ENCODE data around the gene SINHCAF.

SINHCAF gene

DNA sequence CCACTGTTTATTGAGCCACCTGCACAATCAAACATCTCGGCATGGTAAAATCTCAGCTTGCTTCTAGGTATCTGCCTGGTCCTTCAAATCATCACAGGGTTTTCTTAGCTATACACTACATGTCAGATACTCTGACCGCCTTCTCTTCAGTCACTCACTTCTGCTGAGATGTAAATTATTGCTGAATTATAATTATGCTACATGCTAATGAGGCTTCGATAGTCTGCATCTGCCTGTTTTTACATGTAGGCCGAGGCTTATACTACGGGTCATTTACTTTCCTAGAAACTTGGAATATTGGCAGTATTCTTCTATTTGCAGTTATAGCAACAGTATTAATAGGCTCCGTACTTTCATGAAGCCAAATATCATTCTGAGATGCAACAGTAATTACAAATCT, 77.6 kb downstream of the SINHCAF start:
- TF ChIP-seq, protein P1, sequence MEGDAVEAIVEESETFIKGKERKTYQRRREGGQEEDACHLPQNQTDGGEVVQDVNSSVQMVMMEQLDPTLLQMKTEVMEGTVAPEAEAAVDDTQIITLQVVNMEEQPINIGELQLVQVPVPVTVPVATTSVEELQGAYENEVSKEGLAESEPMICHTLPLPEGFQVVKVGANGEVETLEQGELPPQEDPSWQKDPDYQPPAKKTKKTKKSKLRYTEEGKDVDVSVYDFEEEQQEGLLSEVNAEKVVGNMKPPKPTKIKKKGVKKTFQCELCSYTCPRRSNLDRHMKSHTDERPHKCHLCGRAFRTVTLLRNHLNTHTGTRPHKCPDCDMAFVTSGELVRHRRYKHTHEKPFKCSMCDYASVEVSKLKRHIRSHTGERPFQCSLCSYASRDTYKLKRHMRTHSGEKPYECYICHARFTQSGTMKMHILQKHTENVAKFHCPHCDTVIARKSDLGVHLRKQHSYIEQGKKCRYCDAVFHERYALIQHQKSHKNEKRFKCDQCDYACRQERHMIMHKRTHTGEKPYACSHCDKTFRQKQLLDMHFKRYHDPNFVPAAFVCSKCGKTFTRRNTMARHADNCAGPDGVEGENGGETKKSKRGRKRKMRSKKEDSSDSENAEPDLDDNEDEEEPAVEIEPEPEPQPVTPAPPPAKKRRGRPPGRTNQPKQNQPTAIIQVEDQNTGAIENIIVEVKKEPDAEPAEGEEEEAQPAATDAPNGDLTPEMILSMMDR (IDR thresholded peaks at IDR 0.05), result no peak

DNA sequence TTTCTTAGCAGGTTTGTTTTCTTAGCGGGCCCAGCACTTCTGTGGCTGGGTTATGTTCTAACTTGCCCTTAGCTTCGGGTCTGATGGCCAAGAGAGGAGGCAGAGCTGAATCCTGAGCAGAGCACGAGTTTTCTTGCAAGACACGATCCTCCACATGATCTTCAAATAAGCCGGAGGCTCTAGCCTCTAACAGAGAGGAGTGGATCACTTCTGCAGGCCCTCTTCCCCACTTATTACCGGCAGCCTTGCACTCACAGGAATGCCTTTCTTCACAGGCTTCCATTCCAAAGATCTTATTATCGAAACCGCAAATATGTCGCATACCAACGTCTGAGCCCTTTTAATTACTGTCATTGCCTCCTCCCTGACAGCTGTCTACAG, 79.5 kb downstream of the SINHCAF start:
- TF ChIP-seq, protein P1 (IDR thresholded peaks at IDR 0.05), result no peak

DNA sequence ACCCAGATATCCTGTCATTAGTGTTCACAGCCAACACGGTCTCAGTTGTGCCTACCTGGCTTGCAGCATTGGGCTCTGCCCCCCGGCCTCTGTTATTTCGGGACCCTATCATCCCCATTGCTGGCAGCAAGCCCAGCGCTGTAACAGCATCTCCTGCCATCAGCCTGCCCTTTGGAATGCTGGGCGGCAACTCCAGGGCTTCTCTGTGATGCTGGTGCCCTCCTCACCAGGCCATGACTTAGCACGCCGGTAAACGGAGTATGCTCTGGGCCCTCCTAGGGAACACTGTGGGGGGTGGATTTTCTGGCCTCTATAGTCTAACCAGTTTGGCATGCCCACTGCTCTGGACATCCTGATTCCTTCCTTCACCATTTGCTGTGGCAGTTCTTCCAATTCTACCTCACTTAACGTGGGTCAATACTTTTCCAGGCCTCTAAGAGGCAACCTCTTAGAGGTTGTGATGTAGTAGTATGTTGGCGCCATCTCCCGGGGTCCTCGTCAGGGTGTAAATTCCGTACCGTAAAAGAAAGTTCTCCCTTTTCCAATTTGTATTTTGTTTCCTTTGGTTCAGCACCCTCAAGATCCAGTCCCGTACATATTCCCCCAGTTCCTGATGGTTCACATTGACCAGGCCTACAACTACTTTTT, 80.0 kb downstream of the SINHCAF start:
- TF ChIP-seq, protein P1 (IDR thresholded peaks at IDR 0.05), result no peak; the same call in 1 of the 2 replicates

DNA sequence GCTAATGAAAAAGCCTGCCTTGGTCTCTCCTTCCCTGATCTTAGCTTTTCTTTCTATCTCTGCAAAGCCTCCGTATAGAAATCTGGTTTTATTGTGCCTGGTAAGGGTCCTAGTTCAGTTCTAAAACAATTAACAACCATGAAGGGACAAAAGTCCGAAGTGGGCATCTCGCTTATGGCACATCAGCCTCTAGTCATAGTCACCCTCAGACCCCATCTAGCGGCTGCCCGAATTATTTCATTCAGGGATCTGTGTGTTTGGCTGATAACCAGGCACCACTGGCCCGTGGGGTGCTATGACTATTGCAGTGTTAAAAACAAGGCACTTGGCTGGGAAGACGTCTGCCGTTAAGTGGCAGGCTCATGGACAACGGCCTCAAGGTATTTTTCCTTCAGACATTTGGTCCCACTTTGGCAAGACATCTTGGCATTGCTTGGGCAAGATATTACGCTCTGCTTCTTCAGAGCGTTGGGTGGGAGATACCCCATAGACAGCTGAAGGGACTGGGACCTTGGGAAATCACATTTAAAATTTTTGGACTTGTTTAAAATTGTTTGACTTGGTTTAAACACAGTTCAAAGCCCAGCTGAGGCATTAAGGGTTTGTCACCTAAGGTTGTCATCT, 87.1 kb downstream of the SINHCAF start:
- TF ChIP-seq, protein P1 (IDR thresholded peaks at IDR 0.05), result peak; percentile 78

DNA sequence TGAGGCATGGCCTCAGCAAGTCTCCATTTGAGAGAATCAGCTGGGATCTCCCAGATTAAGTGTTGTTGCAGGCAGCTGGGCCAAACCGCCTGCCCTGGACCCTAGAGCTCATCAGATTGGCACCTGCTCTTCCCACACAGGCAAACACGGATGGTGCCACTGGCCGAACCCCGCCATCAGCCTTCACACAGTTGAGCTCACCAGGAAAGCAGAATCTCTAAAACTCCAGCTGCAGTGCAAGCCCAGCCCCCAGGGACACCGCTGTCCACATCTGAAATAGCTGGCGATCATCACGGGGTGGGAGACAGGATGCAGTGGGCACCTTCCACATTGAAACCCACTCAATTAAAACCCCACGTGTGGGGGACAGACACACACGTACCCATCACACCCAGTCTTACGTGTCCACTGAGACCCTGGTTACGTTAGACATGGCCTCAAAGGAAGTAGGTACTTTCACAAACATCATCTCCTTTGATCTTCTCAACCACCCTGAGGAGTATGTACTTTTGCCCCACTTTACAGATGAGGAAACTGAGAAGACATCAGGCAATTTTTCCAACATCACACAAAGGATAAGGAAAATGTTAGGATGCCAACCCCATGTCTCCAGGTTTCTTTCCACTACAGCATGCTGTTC, 88.8 kb downstream of the SINHCAF start:
- TF ChIP-seq, protein P1 (IDR thresholded peaks at IDR 0.05), result no peak

DNA sequence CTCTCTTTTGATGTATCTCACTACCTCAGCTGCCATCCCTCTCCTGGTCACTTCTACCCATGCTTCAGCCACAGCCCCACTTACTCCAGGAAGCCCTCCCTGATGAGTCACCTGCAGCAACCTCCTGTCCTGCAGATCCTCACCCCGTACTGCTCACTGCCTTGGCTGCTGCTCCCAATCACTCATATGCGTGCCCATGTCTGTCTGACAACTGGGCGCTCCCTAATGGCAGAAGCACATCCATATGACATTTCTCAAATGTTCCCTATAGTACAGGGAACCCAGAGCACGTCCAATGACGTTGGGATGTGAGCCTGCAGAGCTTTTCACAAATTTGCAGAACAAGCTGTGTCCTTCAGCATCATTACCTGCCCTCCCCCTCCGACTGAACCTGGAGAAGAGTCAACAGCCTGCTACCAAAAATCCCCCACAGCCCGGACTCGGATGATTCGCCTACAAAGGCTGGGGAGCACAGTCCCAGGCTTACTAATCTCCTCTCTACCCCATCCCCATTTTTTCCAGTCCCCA, 90.0 kb downstream of the SINHCAF start:
- TF ChIP-seq, protein P1 (IDR thresholded peaks at IDR 0.05), result no peak

DNA sequence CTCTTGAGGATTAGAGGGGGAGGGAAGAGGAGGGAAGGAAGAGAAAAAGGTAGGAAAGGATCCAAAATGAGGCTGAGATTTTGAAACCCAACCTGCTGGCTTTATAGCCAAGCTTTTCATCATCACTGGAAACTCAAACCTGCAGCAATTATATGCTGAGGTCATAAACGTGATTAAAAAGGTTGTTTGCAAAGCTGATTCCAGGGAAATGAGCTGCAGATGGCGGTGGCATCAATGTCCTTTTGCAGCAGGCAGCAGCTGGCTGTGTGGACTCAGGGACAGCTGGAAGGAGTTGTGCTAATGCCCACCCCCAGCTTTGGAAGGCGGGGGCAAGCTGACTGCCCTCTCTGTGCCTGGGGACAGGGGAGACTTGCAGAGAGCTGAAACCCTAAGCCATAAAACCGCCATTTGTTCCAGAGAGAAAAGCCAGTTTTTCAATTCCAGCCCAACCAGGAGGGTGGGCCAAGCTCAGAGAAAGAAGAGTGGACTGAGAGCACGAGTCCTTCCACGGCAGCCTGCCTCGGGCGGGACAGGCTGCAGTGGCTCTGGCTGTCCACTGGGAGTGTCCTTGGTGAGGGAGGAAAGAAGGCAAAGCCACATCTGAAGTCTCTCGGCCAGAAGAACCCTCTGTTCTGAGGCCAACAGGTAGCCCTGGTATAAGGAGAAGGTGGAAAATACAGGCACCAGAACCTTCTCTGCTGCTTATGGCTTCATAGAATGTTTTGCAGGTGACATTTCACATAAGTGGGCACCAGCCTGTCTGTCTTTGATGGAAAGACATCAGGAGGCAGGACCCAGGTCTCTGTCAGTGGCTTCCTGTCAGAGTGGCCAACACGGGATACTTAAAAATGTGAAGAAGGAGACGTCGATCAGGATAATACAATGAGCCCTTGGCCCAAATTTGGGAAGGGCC, 90.7 kb downstream of the SINHCAF start:
- TF ChIP-seq, protein P1 (IDR thresholded peaks at IDR 0.05), result peak; percentile 56
